ENCODE data around the gene SLFN11.

SLFN11 gene

DNA sequence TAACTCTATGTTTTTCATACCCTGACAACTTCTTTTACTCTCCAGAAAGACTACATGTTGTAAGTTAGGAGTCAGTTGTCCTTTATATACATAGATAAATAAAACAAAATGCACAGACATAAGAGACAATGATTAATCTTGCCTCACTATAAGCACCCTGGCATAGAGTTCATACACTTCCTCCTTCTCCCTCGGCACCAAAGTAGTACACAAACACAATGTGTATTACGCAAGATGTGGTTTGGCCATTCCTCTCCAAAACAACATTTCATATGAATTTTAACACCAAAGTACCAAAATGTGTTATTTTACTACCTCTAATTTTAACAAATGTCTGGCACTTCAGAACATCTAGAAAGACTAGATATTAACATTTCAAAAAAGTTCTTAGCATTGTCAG is 17.2 kb upstream of the SLFN11 start:
- Histone ChIP-seq H3K4me3 (ENCODE audit: low read length) (no peak overlapping the region), H4K20me1 (ENCODE audit: control insufficient read depth, insufficient read depth, low read depth, low read length) (no peaks in the 10 kb centered on the region), H3K4me2 (ENCODE audit: low read length) (no peak overlapping the region), H3K79me2 (ENCODE audit: control insufficient read depth, low read length) (no peaks in the 10 kb centered on the region), H3K9me3 (ENCODE audit: control insufficient read depth, insufficient read depth, low read length) (no peaks in the 10 kb centered on the region), H3K36me3 (ENCODE audit: control insufficient read depth, low read length) (no peaks in the 10 kb centered on the region), H3K27ac (ENCODE audit: low read depth, low read length) (no peak overlapping the region), H3K4me1 (ENCODE audit: control insufficient read depth, low read length) (no peaks in the 10 kb centered on the region), H3F3A (ENCODE audit: control insufficient read depth, insufficient read depth) (no peaks in the 10 kb centered on the region), H3K27me3 (ENCODE audit: control insufficient read depth, low read length) (no peaks in the 10 kb centered on the region), H3K9me2 (replicated peaks; ENCODE audit: control insufficient read depth, low read length) (no peaks in the 10 kb centered on the region)
- TF ChIP-seq, protein P1, sequence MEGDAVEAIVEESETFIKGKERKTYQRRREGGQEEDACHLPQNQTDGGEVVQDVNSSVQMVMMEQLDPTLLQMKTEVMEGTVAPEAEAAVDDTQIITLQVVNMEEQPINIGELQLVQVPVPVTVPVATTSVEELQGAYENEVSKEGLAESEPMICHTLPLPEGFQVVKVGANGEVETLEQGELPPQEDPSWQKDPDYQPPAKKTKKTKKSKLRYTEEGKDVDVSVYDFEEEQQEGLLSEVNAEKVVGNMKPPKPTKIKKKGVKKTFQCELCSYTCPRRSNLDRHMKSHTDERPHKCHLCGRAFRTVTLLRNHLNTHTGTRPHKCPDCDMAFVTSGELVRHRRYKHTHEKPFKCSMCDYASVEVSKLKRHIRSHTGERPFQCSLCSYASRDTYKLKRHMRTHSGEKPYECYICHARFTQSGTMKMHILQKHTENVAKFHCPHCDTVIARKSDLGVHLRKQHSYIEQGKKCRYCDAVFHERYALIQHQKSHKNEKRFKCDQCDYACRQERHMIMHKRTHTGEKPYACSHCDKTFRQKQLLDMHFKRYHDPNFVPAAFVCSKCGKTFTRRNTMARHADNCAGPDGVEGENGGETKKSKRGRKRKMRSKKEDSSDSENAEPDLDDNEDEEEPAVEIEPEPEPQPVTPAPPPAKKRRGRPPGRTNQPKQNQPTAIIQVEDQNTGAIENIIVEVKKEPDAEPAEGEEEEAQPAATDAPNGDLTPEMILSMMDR (IDR thresholded peaks at IDR 0.05; ENCODE audit: low read depth, low read length, poor library complexity, severe bottlenecking): no peak
- TF ChIP-seq EZH2phosphoT487 (IDR thresholded peaks at IDR 0.05; ENCODE audit: borderline replicate concordance, low read length): no peak

- no peaks in the 10 kb centered on the region for H3K4me1 ChIP-seq (ENCODE audit: control insufficient read depth, low read length)
- no peaks in the 10 kb centered on the region for H3K9me3 ChIP-seq (ENCODE audit: control insufficient read depth, insufficient read depth, low read length)
- TF ChIP-seq EZH2phosphoT487 (IDR thresholded peaks at IDR 0.05; ENCODE audit: borderline replicate concordance, low read length): no peak
- TF ChIP-seq, protein P1 (IDR thresholded peaks at IDR 0.05; ENCODE audit: low read depth, low read length, poor library complexity, severe bottlenecking): no peak
- no peak overlapping the region for H3K4me3 ChIP-seq (ENCODE audit: low read length)
- no peak overlapping the region for H3K27ac ChIP-seq (ENCODE audit: low read depth, low read length)
- no peak overlapping the region for H3K4me2 ChIP-seq (ENCODE audit: low read length)
- no peaks in the 10 kb centered on the region for H3K9me2 ChIP-seq (replicated peaks; ENCODE audit: control insufficient read depth, low read length)
- H4K20me1 ChIP-seq (ENCODE audit: control insufficient read depth, insufficient read depth, low read depth, low read length): no peaks in the 10 kb centered on the region
- H3K27me3 ChIP-seq (ENCODE audit: control insufficient read depth, low read length): no peaks in the 10 kb centered on the region
- H3F3A ChIP-seq (ENCODE audit: control insufficient read depth, insufficient read depth): no peaks in the 10 kb centered on the region
- no peaks in the 10 kb centered on the region for H3K79me2 ChIP-seq (ENCODE audit: control insufficient read depth, low read length)
- no peaks in the 10 kb centered on the region for H3K36me3 ChIP-seq (ENCODE audit: control insufficient read depth, low read length)
Measured at GRCh38 chr17:35390156-35390555, 16.7 kb upstream of the SLFN11 start.

DNA sequence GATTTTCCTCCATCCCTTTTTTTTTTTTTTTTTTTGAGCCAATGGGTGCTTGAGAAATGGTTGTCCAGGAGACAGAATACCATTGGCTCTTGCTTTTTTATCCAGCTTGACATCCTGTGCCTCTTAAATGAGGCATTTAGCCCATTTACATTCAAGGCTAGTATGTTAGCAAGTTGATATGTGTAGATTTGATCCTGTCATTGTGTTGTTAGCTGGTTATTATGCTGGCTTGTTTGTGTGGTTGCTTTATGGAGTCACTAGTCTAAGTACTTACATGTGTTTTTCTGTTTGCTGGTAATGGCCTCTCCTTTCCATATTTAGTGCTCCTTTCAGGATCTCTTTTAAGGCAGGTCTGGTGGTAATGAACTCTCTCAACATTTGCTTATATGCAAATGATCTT is 14.1 kb upstream of the SLFN11 start:
- Histone ChIP-seq H3K27ac (ENCODE audit: low read depth, low read length) (no peak overlapping the region), H3F3A (ENCODE audit: control insufficient read depth, insufficient read depth) (no peaks in the 10 kb centered on the region), H4K20me1 (ENCODE audit: control insufficient read depth, insufficient read depth, low read depth, low read length) (no peaks in the 10 kb centered on the region), H3K4me3 (ENCODE audit: low read length) (no peak overlapping the region), H3K79me2 (ENCODE audit: control insufficient read depth, low read length) (no peaks in the 10 kb centered on the region), H3K4me1 (ENCODE audit: control insufficient read depth, low read length) (no peaks in the 10 kb centered on the region), H3K27me3 (ENCODE audit: control insufficient read depth, low read length) (no peaks in the 10 kb centered on the region), H3K9me3 (ENCODE audit: control insufficient read depth, insufficient read depth, low read length) (no peaks in the 10 kb centered on the region), H3K36me3 (ENCODE audit: control insufficient read depth, low read length) (no peaks in the 10 kb centered on the region), H3K4me2 (ENCODE audit: low read length) (no peak overlapping the region), H3K9me2 (replicated peaks; ENCODE audit: control insufficient read depth, low read length) (no peaks in the 10 kb centered on the region)
- no peak for TF ChIP-seq EZH2phosphoT487 (IDR thresholded peaks at IDR 0.05; ENCODE audit: borderline replicate concordance, low read length)
- TF ChIP-seq, protein P1 (IDR thresholded peaks at IDR 0.05; ENCODE audit: low read depth, low read length, poor library complexity, severe bottlenecking): no peak

DNA sequence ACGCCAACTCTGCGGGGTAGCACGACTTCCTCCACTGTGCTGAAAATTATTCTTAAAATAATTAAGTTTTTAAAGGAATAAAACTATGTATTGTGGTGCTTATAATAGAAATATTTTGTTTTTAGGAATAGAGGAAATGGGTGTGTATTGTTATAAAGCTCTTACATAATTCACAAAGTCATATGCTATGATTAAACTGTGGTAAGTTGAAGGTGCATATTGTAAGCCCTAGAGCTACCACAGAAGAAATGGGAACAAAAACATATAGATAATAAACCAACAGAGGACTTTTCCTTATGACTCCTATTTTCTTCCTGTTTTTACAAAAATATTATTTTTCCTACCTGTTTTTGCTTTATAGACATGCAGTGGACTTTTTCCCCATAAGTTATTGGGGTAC is 4.3 kb upstream of the SLFN11 start:
- Histone ChIP-seq H3K79me2 (ENCODE audit: control insufficient read depth, low read length) (peaks cover 6% of the 10 kb centered on the region; the same call in 1 of the 2 replicates), H3K36me3 (ENCODE audit: control insufficient read depth, low read length) (no peaks in the 10 kb centered on the region), H3K27ac (ENCODE audit: low read depth, low read length) (no peak overlapping the region), H3K27me3 (ENCODE audit: control insufficient read depth, low read length) (peaks cover 34% of the 10 kb centered on the region), H3K4me1 (ENCODE audit: control insufficient read depth, low read length) (peaks cover 13% of the 10 kb centered on the region), H3K9me3 (ENCODE audit: control insufficient read depth, insufficient read depth, low read length) (no peaks in the 10 kb centered on the region), H3K4me3 (ENCODE audit: low read length) (no peak overlapping the region), H3F3A (ENCODE audit: control insufficient read depth, insufficient read depth) (no peaks in the 10 kb centered on the region), H4K20me1 (ENCODE audit: control insufficient read depth, insufficient read depth, low read depth, low read length) (no peaks in the 10 kb centered on the region), H3K4me2 (ENCODE audit: low read length) (no peak overlapping the region), H3K9me2 (replicated peaks; ENCODE audit: control insufficient read depth, low read length) (no peaks in the 10 kb centered on the region)
- TF ChIP-seq EZH2phosphoT487 (IDR thresholded peaks at IDR 0.05; ENCODE audit: borderline replicate concordance, low read length): no peak
- TF ChIP-seq, protein P1 (IDR thresholded peaks at IDR 0.05; ENCODE audit: low read depth, low read length, poor library complexity, severe bottlenecking): no peak
